ENCODE measurements around the gene SRPK1.

The SRPK1 gene

GRCh38 chr6:35905141-35905785, 15.6 kb downstream of the SRPK1 start:
- Histone ChIP-seq H3K27ac (no peak overlapping the region), H3K4me3 (no peak overlapping the region)

- H3K4me3 ChIP-seq: no peak overlapping the region
These were observed 17.2 kb downstream of the SRPK1 start for GRCh38 chr6:35903679-35904078.

GRCh38 chr6:35900448-35900847, 20.4 kb downstream of the SRPK1 start:
- Histone ChIP-seq H3K27ac (no peak overlapping the region), H3K4me3 (no peak overlapping the region)

More at GRCh38 chr6:35903679-35904078, 17.2 kb downstream of the SRPK1 start:
- H3K27ac ChIP-seq: no peak overlapping the region

- no peak overlapping the region for H3K4me3 ChIP-seq
- no peak overlapping the region for H3K27ac ChIP-seq
These were observed 22.9 kb downstream of the SRPK1 start for GRCh38 chr6:35898003-35898402.

- H3K4me3 ChIP-seq: no peak overlapping the region
- H3K27ac ChIP-seq: no peak overlapping the region
These were observed 23.4 kb downstream of the SRPK1 start for GRCh38 chr6:35897486-35897885.

- Histone ChIP-seq H3K27ac (no peak overlapping the region), H3K4me3 (no peak overlapping the region)
These were observed 23.9 kb downstream of the SRPK1 start for GRCh38 chr6:35897036-35897435.

- H3K27ac ChIP-seq: no peak overlapping the region
- H3K4me3 ChIP-seq: no peak overlapping the region
These were observed 24.7 kb downstream of the SRPK1 start for GRCh38 chr6:35896228-35896627.

GRCh38 chr6:35895560-35895959, 25.3 kb downstream of the SRPK1 start:
- H3K27ac ChIP-seq: no peak overlapping the region

GRCh38 chr6:35894776-35895175, 26.1 kb downstream of the SRPK1 start:
- no peak overlapping the region for H3K27ac ChIP-seq
- H3K4me3 ChIP-seq: no peak overlapping the region

More at GRCh38 chr6:35895560-35895959, 25.3 kb downstream of the SRPK1 start:
- no peak overlapping the region for H3K4me3 ChIP-seq

- H3K4me3 ChIP-seq: no peak overlapping the region
- H3K27ac ChIP-seq: no peak overlapping the region
These were observed 27.7 kb downstream of the SRPK1 start for GRCh38 chr6:35893246-35893645.

GRCh38 chr6:35892482-35892881, 28.4 kb downstream of the SRPK1 start:
- no peak overlapping the region for H3K4me3 ChIP-seq
- no peak overlapping the region for H3K27ac ChIP-seq

- no peak overlapping the region for H3K27ac ChIP-seq
- H3K4me3 ChIP-seq: no peak overlapping the region
These were observed 41.7 kb downstream of the SRPK1 start for GRCh38 chr6:35879151-35879550.

GRCh38 chr6:35876902-35877301, 44.0 kb downstream of the SRPK1 start:
- H3K27ac ChIP-seq: no peak overlapping the region
- no peak overlapping the region for H3K4me3 ChIP-seq

- H3K4me3 ChIP-seq: no peak overlapping the region
- H3K27ac ChIP-seq: no peak overlapping the region
These were observed 46.2 kb downstream of the SRPK1 start for GRCh38 chr6:35874730-35875129.

GRCh38 chr6:35859367-35859766, 61.5 kb downstream of the SRPK1 start:
- H3K27ac ChIP-seq: no peak overlapping the region
- H3K4me3 ChIP-seq: no peak overlapping the region

GRCh38 chr6:35857853-35858252, 63.0 kb downstream of the SRPK1 start:
- Histone ChIP-seq H3K4me3 (no peak overlapping the region), H3K27ac (no peak overlapping the region)

- Histone ChIP-seq H3K27ac (no peak overlapping the region), H3K4me3 (no peak overlapping the region)
These were observed 64.6 kb downstream of the SRPK1 start for GRCh38 chr6:35856250-35856649.

- no peak overlapping the region for H3K27ac ChIP-seq
These were observed 67.9 kb downstream of the SRPK1 start for GRCh38 chr6:35852994-35853393.

GRCh38 chr6:35850208-35850607, 70.7 kb downstream of the SRPK1 start:
- no peak overlapping the region for H3K27ac ChIP-seq
- H3K4me3 ChIP-seq: no peak overlapping the region

More at GRCh38 chr6:35852994-35853393, 67.9 kb downstream of the SRPK1 start:
- no peak overlapping the region for H3K4me3 ChIP-seq

- no peak overlapping the region for H3K4me3 ChIP-seq
- H3K27ac ChIP-seq: no peak overlapping the region
These were observed 76.6 kb downstream of the SRPK1 start for GRCh38 chr6:35844290-35844689.

GRCh38 chr6:35842381-35842780, 78.5 kb downstream of the SRPK1 start:
- Histone ChIP-seq H3K27ac (no peak overlapping the region), H3K4me3 (no peak overlapping the region)

- H3K27ac ChIP-seq: no peak overlapping the region
- no peak overlapping the region for H3K4me3 ChIP-seq
These were observed 81.9 kb downstream of the SRPK1 start for GRCh38 chr6:35839019-35839418.
